Astrocyte (in vitro differentiated cells and primary cell): ENCODE data around the gene NCKAP1. TPM values are rescaled to one million over a fixed set of nuclear protein-coding genes. Genes with fewer than 3 reads are reported as not detected.
A peak's percentile ranks its signal among the peaks of the same experiment; 100 is the strongest.

Experiments used
- DNase-seq: peaks from one replicate; pipeline ENCODE4 v3.0.0-alpha.2; 2010; ENCODE audit warnings: low read depth
- FAIRE-seq: peaks from 2 replicates; lab custom pipeline; 2011; peaks lifted over from hg19 to GRCh38; lab: Jason Lieb, UNC
- H2AFZ ChIP-seq: 2 replicates; pipeline ENCODE4 v1.6.0; 2012; ENCODE audit warnings: low read depth, low read length, inconsistent platforms
- H3K27ac ChIP-seq: 2 replicates; pipeline ENCODE4 v1.5.1; 2011; ENCODE audit warnings: low read depth, low read length, inconsistent platforms
- H3K27me3 ChIP-seq: 2 replicates; pipeline ENCODE4 v1.6.0; 2011; ENCODE audit warnings: low read length, inconsistent platforms; ENCODE audit not compliant: insufficient read depth
- H3K36me3 ChIP-seq: 2 replicates; pipeline ENCODE4 v1.5.1; 2011; ENCODE audit warnings: low read length, inconsistent platforms; ENCODE audit not compliant: insufficient read depth
- H3K4me1 ChIP-seq: 2 replicates; pipeline ENCODE4 v1.5.1; 2011; ENCODE audit warnings: low read length, inconsistent platforms; ENCODE audit not compliant: insufficient read depth
- H3K4me2 ChIP-seq: 2 replicates; pipeline ENCODE4 v1.6.0; 2012; ENCODE audit warnings: low read length, inconsistent platforms
- H3K4me3 ChIP-seq: 2 replicates; pipeline ENCODE4 v1.5.1; 2011; ENCODE audit warnings: low read depth, mild to moderate bottlenecking, low read length, inconsistent platforms; ENCODE audit not compliant: insufficient read depth
- H3K79me2 ChIP-seq: 2 replicates; pipeline ENCODE4 v1.6.0; 2012; ENCODE audit warnings: mild to moderate bottlenecking, low read length, inconsistent platforms; ENCODE audit not compliant: insufficient read depth
- H3K9ac ChIP-seq: 2 replicates; pipeline ENCODE4 v1.6.0; 2012; ENCODE audit warnings: mild to moderate bottlenecking, low read length, inconsistent platforms
- H3K9me3 ChIP-seq: 2 replicates; pipeline ENCODE4 v1.5.1; 2012; ENCODE audit warnings: low read depth, mild to moderate bottlenecking, low read length, inconsistent platforms; ENCODE audit not compliant: insufficient read depth
- H4K20me1 ChIP-seq: 2 replicates; pipeline ENCODE4 v1.6.0; 2012; ENCODE audit warnings: low read length, inconsistent platforms; ENCODE audit not compliant: insufficient read depth
- H3K27ac Mint-ChIP-seq: one replicate; pipeline ENCODE4 v1.8.0; 2021; ENCODE audit warnings: mild to moderate bottlenecking, mixed read lengths; ENCODE audit not compliant: unreplicated experiment
- H3K27me3 Mint-ChIP-seq: one replicate; pipeline ENCODE4 v1.8.0; 2021; ENCODE audit warnings: low read depth, mixed read lengths; ENCODE audit not compliant: unreplicated experiment
- H3K36me3 Mint-ChIP-seq: one replicate; pipeline ENCODE4 v1.8.0; 2021; ENCODE audit warnings: low read depth, mixed read lengths; ENCODE audit not compliant: unreplicated experiment
- H3K4me1 Mint-ChIP-seq: one replicate; pipeline ENCODE4 v1.8.0; 2021; ENCODE audit warnings: low read depth, mixed read lengths; ENCODE audit not compliant: unreplicated experiment
- H3K4me3 Mint-ChIP-seq: one replicate; pipeline ENCODE4 v1.8.0; 2021; ENCODE audit warnings: mild to moderate bottlenecking, moderate library complexity, mixed read lengths; ENCODE audit not compliant: unreplicated experiment
- H3K9me3 Mint-ChIP-seq: one replicate; pipeline ENCODE4 v1.8.0; 2021; ENCODE audit warnings: mild to moderate bottlenecking, mixed read lengths; ENCODE audit not compliant: unreplicated experiment
- EZH2 ChIP-seq: IDR thresholded peaks from 2 replicates; pipeline ENCODE4 v1.6.1; 2012; ENCODE audit warnings: mild to moderate bottlenecking, low read length, inconsistent platforms; ENCODE audit not compliant: insufficient read depth
- total RNA-seq: library from RNA; stranded (reverse); gene quantifications from 2 replicates; pipeline ENCODE4 v1.2.1, GENCODE V29; 2021
- TF ChIP-seq, protein P1 (sequence below): IDR thresholded peaks from 2 replicates; pipeline ENCODE4 v1.5.1; 2011; ENCODE audit warnings: low read depth, mild to moderate bottlenecking, inconsistent platforms, low read length, moderate library complexity; ENCODE audit not compliant: insufficient read depth

The NCKAP1 gene
- total RNA-seq, 1 donor from 2014 or later: 164 TPM

GRCh38 chr2:182933629-182934028 is 104.6 kb downstream of the NCKAP1 start:
- no peak overlapping the region for H3K4me3 ChIP-seq
- no peaks in the 10 kb centered on the region for H4K20me1 ChIP-seq
- DNase-seq (no peak), FAIRE-seq (no peak)
- H3K9me3 Mint-ChIP-seq: no peaks in the 10 kb centered on the region
- no peak for TF ChIP-seq EZH2
- TF ChIP-seq, protein P1, sequence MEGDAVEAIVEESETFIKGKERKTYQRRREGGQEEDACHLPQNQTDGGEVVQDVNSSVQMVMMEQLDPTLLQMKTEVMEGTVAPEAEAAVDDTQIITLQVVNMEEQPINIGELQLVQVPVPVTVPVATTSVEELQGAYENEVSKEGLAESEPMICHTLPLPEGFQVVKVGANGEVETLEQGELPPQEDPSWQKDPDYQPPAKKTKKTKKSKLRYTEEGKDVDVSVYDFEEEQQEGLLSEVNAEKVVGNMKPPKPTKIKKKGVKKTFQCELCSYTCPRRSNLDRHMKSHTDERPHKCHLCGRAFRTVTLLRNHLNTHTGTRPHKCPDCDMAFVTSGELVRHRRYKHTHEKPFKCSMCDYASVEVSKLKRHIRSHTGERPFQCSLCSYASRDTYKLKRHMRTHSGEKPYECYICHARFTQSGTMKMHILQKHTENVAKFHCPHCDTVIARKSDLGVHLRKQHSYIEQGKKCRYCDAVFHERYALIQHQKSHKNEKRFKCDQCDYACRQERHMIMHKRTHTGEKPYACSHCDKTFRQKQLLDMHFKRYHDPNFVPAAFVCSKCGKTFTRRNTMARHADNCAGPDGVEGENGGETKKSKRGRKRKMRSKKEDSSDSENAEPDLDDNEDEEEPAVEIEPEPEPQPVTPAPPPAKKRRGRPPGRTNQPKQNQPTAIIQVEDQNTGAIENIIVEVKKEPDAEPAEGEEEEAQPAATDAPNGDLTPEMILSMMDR: no peak
- peaks cover 22% of the 10 kb centered on the region for H3K36me3 Mint-ChIP-seq
- no peak overlapping the region for H3K27ac Mint-ChIP-seq
- no peaks in the 10 kb centered on the region for H3K27me3 Mint-ChIP-seq
- no peak overlapping the region for H2AFZ ChIP-seq
- peaks cover 15% of the 10 kb centered on the region for H3K4me1 Mint-ChIP-seq
- no peak overlapping the region for H3K4me2 ChIP-seq
- H3K4me3 Mint-ChIP-seq: no peak overlapping the region
- H3K27ac ChIP-seq: no peak overlapping the region
- H3K36me3 ChIP-seq: peaks cover 44% of the 10 kb centered on the region
- H3K4me1 ChIP-seq: no peaks in the 10 kb centered on the region
- H3K9me3 ChIP-seq: no peaks in the 10 kb centered on the region
- no peak overlapping the region for H3K9ac ChIP-seq
- no peaks in the 10 kb centered on the region for H3K27me3 ChIP-seq
- no peaks in the 10 kb centered on the region for H3K79me2 ChIP-seq

DNA sequence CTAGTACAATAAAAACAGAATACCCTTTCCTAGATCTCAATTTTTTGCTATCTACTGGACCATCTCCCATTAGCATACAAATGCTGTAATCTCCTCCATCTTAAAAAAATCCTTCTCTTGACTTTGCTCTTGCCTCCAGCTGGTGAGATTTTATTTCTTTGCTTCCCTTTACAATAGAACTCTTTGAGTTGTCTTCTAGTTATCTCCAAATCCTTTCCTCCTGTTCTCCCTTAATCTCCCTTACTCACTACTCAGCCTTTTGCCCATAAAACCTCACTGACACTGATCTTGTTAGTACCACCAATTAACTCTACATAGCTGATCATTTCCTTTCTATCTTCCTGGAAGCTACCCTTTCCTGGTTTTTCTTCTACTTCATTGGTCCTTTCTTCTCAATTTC is 108.3 kb downstream of the NCKAP1 start:
- peaks cover 7% of the 10 kb centered on the region for H3K4me1 Mint-ChIP-seq
- Histone ChIP-seq H3K79me2 (no peaks in the 10 kb centered on the region), H3K4me2 (no peak overlapping the region), H4K20me1 (no peaks in the 10 kb centered on the region), H3K27me3 (no peaks in the 10 kb centered on the region), H3K9me3 (no peaks in the 10 kb centered on the region), H3K4me3 (no peak overlapping the region), H3K9ac (no peak overlapping the region), H2AFZ (no peak overlapping the region), H3K36me3 (peaks cover 52% of the 10 kb centered on the region), H3K27ac (no peak overlapping the region), H3K4me1 (no peaks in the 10 kb centered on the region)
- H3K27me3 Mint-ChIP-seq: no peaks in the 10 kb centered on the region
- no peak overlapping the region for H3K4me3 Mint-ChIP-seq
- FAIRE-seq (no peak), DNase-seq (no peak)
- peaks cover 15% of the 10 kb centered on the region for H3K36me3 Mint-ChIP-seq
- H3K27ac Mint-ChIP-seq: no peak overlapping the region
- no peak for TF ChIP-seq EZH2
- TF ChIP-seq, protein P1: no peak
- H3K9me3 Mint-ChIP-seq: no peaks in the 10 kb centered on the region

GRCh38 chr2:182924306-182924705 is 114.0 kb downstream of the NCKAP1 start:
- Histone ChIP-seq H3K9ac (no peak overlapping the region), H4K20me1 (peaks cover 2% of the 10 kb centered on the region), H3K4me3 (no peak overlapping the region), H3K36me3 (peaks cover 35% of the 10 kb centered on the region), H2AFZ (no peak overlapping the region), H3K27me3 (no peaks in the 10 kb centered on the region), H3K79me2 (no peaks in the 10 kb centered on the region), H3K9me3 (no peaks in the 10 kb centered on the region), H3K4me2 (no peak overlapping the region), H3K27ac (no peak overlapping the region), H3K4me1 (no peaks in the 10 kb centered on the region)
- H3K27ac Mint-ChIP-seq: no peak overlapping the region
- FAIRE-seq: peak; percentile 65
- peak; percentile 27 for DNase-seq
- peaks cover 15% of the 10 kb centered on the region for H3K36me3 Mint-ChIP-seq
- no peaks in the 10 kb centered on the region for H3K9me3 Mint-ChIP-seq
- no peak overlapping the region for H3K4me3 Mint-ChIP-seq
- no peaks in the 10 kb centered on the region for H3K27me3 Mint-ChIP-seq
- H3K4me1 Mint-ChIP-seq: peaks cover 4% of the 10 kb centered on the region
- TF ChIP-seq, protein P1: no peak
- TF ChIP-seq EZH2: no peak
